GM12875 (cell line): ENCODE results near the gene SERINC5.

Source experiments
- H3K4me3 ChIP-seq: one replicate; pipeline ENCODE4 v1.5.1; 2011; ENCODE audit warnings: low read depth, low read length, control low read depth
- CTCF ChIP-seq: IDR thresholded peaks from 2 replicates; pipeline ENCODE4 v1.5.1; 2011; ENCODE audit warnings: low read depth, mild to moderate bottlenecking, control low read depth, inconsistent platforms, low read length, moderate library complexity, borderline replicate concordance; ENCODE audit not compliant: insufficient read depth

SERINC5 gene

GRCh38 chr5:80238097-80238496, 17.8 kb downstream of the SERINC5 start:
- no peak for TF ChIP-seq CTCF
- no peak overlapping the region for H3K4me3 ChIP-seq

- H3K4me3 ChIP-seq: no peak overlapping the region
- TF ChIP-seq CTCF: no peak
Observed at GRCh38 chr5:80237243-80237642, 18.6 kb downstream of the SERINC5 start.

DNA sequence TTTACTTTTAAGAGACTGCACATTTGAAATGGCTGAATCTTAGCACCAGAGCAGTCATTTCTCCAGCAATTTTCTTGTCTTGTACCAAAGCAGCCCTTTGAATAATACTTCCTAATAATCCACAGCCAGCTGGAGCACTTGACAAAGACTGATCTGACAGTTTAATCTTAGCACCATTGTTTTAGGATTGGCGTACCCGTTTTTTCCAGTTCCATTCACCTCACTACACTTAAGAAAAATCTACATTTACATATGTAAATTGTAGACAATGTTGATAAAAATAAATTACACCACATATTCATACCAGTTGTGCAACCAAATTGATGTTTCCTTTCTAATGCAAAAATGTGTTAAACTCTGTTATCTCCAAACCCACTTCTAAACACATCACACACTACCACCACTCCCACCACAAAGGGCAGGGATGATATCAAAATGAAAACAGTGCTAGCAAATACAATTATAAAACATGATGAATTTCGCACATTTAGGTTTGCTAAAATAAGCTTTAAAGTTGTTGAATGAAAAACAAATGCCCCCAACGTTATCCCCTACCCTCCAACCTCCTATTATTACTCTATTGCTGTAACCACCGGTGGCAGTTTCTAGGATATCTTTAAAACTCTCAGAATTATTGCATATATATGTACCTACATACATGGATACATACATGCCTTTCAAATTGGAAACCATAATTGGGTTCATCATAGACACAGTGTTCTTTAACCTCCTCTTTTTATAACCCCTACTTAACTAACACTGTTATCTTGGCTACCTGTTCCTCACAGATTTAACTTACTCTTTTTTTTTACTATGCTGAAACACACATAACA, 21.5 kb downstream of the SERINC5 start:
- no peak for TF ChIP-seq CTCF
- no peak overlapping the region for H3K4me3 ChIP-seq

DNA sequence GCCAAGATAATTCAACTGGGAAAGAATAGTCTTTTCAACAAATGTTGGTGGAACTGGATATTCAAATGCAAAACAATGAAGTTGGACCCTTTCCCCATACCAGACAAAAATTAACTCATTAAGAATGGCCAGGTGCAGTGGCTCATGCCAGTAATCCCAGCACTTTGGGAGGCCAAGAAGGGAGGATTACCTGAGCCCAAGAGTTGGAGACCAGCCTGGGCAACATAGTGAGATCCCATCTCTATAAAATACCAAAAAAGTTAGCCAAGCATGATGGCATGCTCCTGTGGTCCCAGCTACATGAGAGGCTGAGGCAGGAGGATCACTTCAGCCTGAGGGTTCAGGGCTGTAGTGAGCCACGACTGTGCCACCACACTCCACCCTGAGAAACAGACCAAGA, 24.2 kb downstream of the SERINC5 start:
- TF ChIP-seq CTCF: no peak
- H3K4me3 ChIP-seq: no peak overlapping the region

DNA sequence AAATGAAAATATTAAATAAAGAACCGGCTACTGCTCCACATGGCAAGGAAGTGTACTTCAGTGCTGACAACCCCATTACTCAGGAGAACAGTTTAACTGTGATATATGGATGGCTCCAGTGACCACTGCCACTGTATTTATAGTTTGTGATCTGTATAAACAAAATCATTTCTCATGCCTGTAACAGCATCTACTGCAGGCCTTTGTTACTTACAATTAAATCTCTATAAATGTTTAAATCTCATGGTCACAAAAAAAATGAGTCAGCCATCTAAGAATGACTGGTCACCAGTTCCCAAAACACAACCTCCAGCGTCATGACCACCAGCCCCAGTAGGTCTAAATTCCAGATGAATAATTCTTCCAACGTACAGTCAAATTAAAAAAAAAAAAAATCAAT, 24.6 kb downstream of the SERINC5 start:
- TF ChIP-seq CTCF: no peak
- no peak overlapping the region for H3K4me3 ChIP-seq

GRCh38 chr5:80230269-80230992, 25.4 kb downstream of the SERINC5 start:
- no peak for TF ChIP-seq CTCF
- no peak overlapping the region for H3K4me3 ChIP-seq

GRCh38 chr5:80229902-80230255, 26.0 kb downstream of the SERINC5 start:
- no peak overlapping the region for H3K4me3 ChIP-seq
- TF ChIP-seq CTCF: no peak
